Keratinocyte (primary cell): ENCODE measurements around the gene ADPRH.

Source experiments
- CTCF ChIP-seq, 3 experiments: IDR thresholded peaks in 1 of 3; conservative IDR thresholded peaks in 1 of 3; optimal IDR thresholded peaks in 1 of 3; 2 replicates in 2 of 3; 3 replicates in 1 of 3; pipeline versions ENCODE3 to v1.5.1; 2011; ENCODE audit warnings: low read length in 3 of 3, mild to moderate bottlenecking in 3 of 3, moderate library complexity in 2 of 3, control low read depth in 1 of 3, inconsistent platforms in 1 of 3; ENCODE audit not compliant: insufficient read depth in 2 of 3; ENCODE audit errors: extremely low read depth in 1 of 3
- EZH2 ChIP-seq: IDR thresholded peaks from one replicate; pipeline ENCODE4 v1.6.1; 2012; ENCODE audit warnings: inconsistent platforms, mild to moderate bottlenecking, low read length, moderate library complexity

- TF ChIP-seq CTCF (optimal IDR thresholded peaks at IDR 0.05 in 1 of 3, IDR thresholded peaks at IDR 0.05 in 1 of 3, conservative IDR thresholded peaks at IDR 0.05 in 1 of 3; ENCODE audit: extremely low read depth in 1 of 3, insufficient read depth in 2 of 3, low read length in 3 of 3), result no peak
- TF ChIP-seq EZH2, result no peak
Measured at GRCh38 chr3:119571688-119572087, 7.6 kb upstream of the ADPRH start.
